BE2C (cell line): ENCODE data around the gene IQSEC1.

ENCODE experiments used
- DNase-seq: peaks from one replicate; pipeline ENCODE4 v3.0.0-alpha.2; 2020
- H3K27me3 ChIP-seq: fragments of 250-450 bp; sonication (Bioruptor Pico); 2 replicates; pipeline ENCODE4 v1.5.1; 2020; ENCODE audit warnings: mild to moderate bottlenecking
- H3K36me3 ChIP-seq: fragments of 250-450 bp; sonication (Bioruptor Pico); 2 replicates; pipeline ENCODE4 v1.5.1; 2020; ENCODE audit warnings: mild to moderate bottlenecking
- H3K4me1 ChIP-seq: fragments of 250-450 bp; sonication (Bioruptor Pico); 2 replicates; pipeline ENCODE4 v1.5.1; 2020
- H3K4me3 ChIP-seq: 2 replicates; pipeline ENCODE4 v1.5.1; 2011; ENCODE audit warnings: low read depth, low read length
- H3K9me3 ChIP-seq: fragments of 250-450 bp; sonication (Bioruptor Pico); 2 replicates; pipeline ENCODE4 v1.5.1; 2020
- CTCF ChIP-seq: IDR thresholded peaks from 2 replicates; pipeline ENCODE4 v1.5.1; 2012; ENCODE audit warnings: mild to moderate bottlenecking, low read depth, low read length

The IQSEC1 gene

GRCh38 chr3:12916159-12916558, 157.1 kb downstream of the IQSEC1 start:
- no peak overlapping the region for H3K4me3 ChIP-seq
- H3K27me3 ChIP-seq, result no peaks in the 10 kb centered on the region
- H3K4me1 ChIP-seq, result no peaks in the 10 kb centered on the region
- DNase-seq, result no peak
- TF ChIP-seq CTCF, result no peak
- H3K36me3 ChIP-seq, result peaks cover 8% of the 10 kb centered on the region; the same call in 1 of the 2 replicates
- no peaks in the 10 kb centered on the region for H3K9me3 ChIP-seq

GRCh38 chr3:12914088-12914487, 159.1 kb downstream of the IQSEC1 start:
- H3K9me3 ChIP-seq, result no peaks in the 10 kb centered on the region
- no peaks in the 10 kb centered on the region for H3K27me3 ChIP-seq
- TF ChIP-seq CTCF, result no peak
- H3K4me3 ChIP-seq, result no peak overlapping the region
- H3K36me3 ChIP-seq, result peaks cover 3% of the 10 kb centered on the region
- H3K4me1 ChIP-seq, result no peaks in the 10 kb centered on the region
- no peak for DNase-seq

- no peaks in the 10 kb centered on the region for H3K4me1 ChIP-seq
- peaks cover 3% of the 10 kb centered on the region for H3K36me3 ChIP-seq
- H3K9me3 ChIP-seq, result no peaks in the 10 kb centered on the region
- TF ChIP-seq CTCF, result no peak
- no peak overlapping the region for H3K4me3 ChIP-seq
- H3K27me3 ChIP-seq, result no peaks in the 10 kb centered on the region
- no peak for DNase-seq
These were observed 161.3 kb downstream of the IQSEC1 start for GRCh38 chr3:12911881-12912415.

GRCh38 chr3:12910356-12911099, 162.7 kb downstream of the IQSEC1 start:
- H3K4me3 ChIP-seq, result no peak overlapping the region
- no peak for TF ChIP-seq CTCF
- H3K27me3 ChIP-seq, result no peaks in the 10 kb centered on the region
- H3K9me3 ChIP-seq, result no peaks in the 10 kb centered on the region
- no peak for DNase-seq
- peaks cover 3% of the 10 kb centered on the region for H3K36me3 ChIP-seq
- H3K4me1 ChIP-seq, result no peaks in the 10 kb centered on the region

- DNase-seq, result no peak
- Histone ChIP-seq H3K27me3 (no peaks in the 10 kb centered on the region), H3K4me3 (no peak overlapping the region), H3K36me3 (peaks cover 6% of the 10 kb centered on the region), H3K9me3 (no peaks in the 10 kb centered on the region), H3K4me1 (no peaks in the 10 kb centered on the region)
- TF ChIP-seq CTCF, result no peak
These were observed 163.5 kb downstream of the IQSEC1 start for GRCh38 chr3:12909710-12910109.

- no peak overlapping the region for H3K4me3 ChIP-seq
- DNase-seq, result no peak
- H3K36me3 ChIP-seq, result peaks cover 6% of the 10 kb centered on the region
- no peaks in the 10 kb centered on the region for H3K9me3 ChIP-seq
- H3K4me1 ChIP-seq, result no peaks in the 10 kb centered on the region
- H3K27me3 ChIP-seq, result no peaks in the 10 kb centered on the region
- no peak for TF ChIP-seq CTCF
These were observed 164.4 kb downstream of the IQSEC1 start for GRCh38 chr3:12908859-12909258.
